SU-DHL-6 (cell line): ENCODE data around the gene NVL.

ENCODE experiments used
- H2AFZ ChIP-seq: fragments of 200-600 bp; sonication (generic); 2 replicates; pipeline ENCODE4 v1.6.1; 2014; ENCODE audit warnings: low read depth, mild to moderate bottlenecking, moderate library complexity, mixed read lengths, antibody characterized with exemption, low read length; ENCODE audit not compliant: severe bottlenecking
- H3F3A ChIP-seq: fragments of 200-600 bp; shearing (Covaris generic); 2 replicates; pipeline ENCODE4 v1.6.0; 2016; ENCODE audit warnings: antibody characterized with exemption, mild to moderate bottlenecking; ENCODE audit not compliant: insufficient read depth
- H3K27ac ChIP-seq: fragments of 200-600 bp; sonication (generic); 2 replicates; pipeline ENCODE4 v1.5.1; 2016; ENCODE audit warnings: low read depth, mild to moderate bottlenecking, low read length, moderate library complexity, mixed read lengths
- H3K27me3 ChIP-seq: fragments of 200-600 bp; sonication (generic), shearing (Covaris generic); 2 replicates; pipeline ENCODE4 v1.6.0; 2014; ENCODE audit warnings: mild to moderate bottlenecking, low read length
- H3K36me3 ChIP-seq: fragments of 200-600 bp; sonication (generic); 2 replicates; pipeline ENCODE4 v1.6.1; 2014; ENCODE audit warnings: mild to moderate bottlenecking, low read length, mixed read lengths
- H3K4me2 ChIP-seq: fragments of 300-600, 200-600 bp; shearing (Covaris generic), sonication (generic); 2 replicates; pipeline ENCODE4 v1.6.0; 2014; ENCODE audit warnings: low read length, low read depth, mild to moderate bottlenecking; ENCODE audit not compliant: poor library complexity, severe bottlenecking
- H3K4me3 ChIP-seq: fragments of 200-600 bp; sonication (generic); 2 replicates; pipeline ENCODE4 v1.5.1; 2014; ENCODE audit warnings: antibody characterized with exemption, low read length, mild to moderate bottlenecking, mixed read lengths; ENCODE audit not compliant: insufficient read depth, poor library complexity, severe bottlenecking
- H3K79me2 ChIP-seq: fragments of 200-600 bp; sonication (generic); 2 replicates; pipeline ENCODE4 v1.6.1; 2014; ENCODE audit warnings: mild to moderate bottlenecking, low read length, moderate library complexity; ENCODE audit not compliant: insufficient read depth
- H3K9ac ChIP-seq: fragments of 200-600 bp; sonication (generic); 2 replicates; pipeline ENCODE4 v1.7.0; 2014; ENCODE audit warnings: mild to moderate bottlenecking, low read length
- H3K9me2 ChIP-seq: fragments of 200-600 bp; sonication (generic); replicated peaks from 2 replicates; pipeline ENCODE4 v1.6.1; 2014; ENCODE audit warnings: low read length; ENCODE audit not compliant: insufficient read depth
- H3K9me3 ChIP-seq: fragments of 200-600 bp; sonication (generic); 2 replicates; pipeline ENCODE4 v1.6.1; 2014; ENCODE audit warnings: low read length, mixed read lengths; ENCODE audit not compliant: insufficient read depth
- H4K20me1 ChIP-seq: fragments of 200-600 bp; sonication (generic); 2 replicates; pipeline ENCODE4 v1.6.1; 2014; ENCODE audit warnings: low read depth, mild to moderate bottlenecking, antibody characterized with exemption, low read length, moderate library complexity, mixed read lengths
- EZH2phosphoT487 ChIP-seq: fragments of 200-600 bp; sonication (generic), shearing (Covaris generic); conservative IDR thresholded peaks from 2 replicates; pipeline ENCODE4 v1.6.1; 2018; ENCODE audit warnings: mild to moderate bottlenecking, antibody characterized with exemption, low read length, moderate library complexity, mixed read lengths
- TF ChIP-seq, protein P1 (sequence below): fragments of 200-600 bp; sonication (generic); IDR thresholded peaks from one replicate; pipeline ENCODE4 v1.5.1; 2017; ENCODE audit warnings: antibody characterized with exemption, mild to moderate bottlenecking, low read length, moderate library complexity; ENCODE audit not compliant: insufficient read depth, poor library complexity, severe bottlenecking

Gene NVL

DNA sequence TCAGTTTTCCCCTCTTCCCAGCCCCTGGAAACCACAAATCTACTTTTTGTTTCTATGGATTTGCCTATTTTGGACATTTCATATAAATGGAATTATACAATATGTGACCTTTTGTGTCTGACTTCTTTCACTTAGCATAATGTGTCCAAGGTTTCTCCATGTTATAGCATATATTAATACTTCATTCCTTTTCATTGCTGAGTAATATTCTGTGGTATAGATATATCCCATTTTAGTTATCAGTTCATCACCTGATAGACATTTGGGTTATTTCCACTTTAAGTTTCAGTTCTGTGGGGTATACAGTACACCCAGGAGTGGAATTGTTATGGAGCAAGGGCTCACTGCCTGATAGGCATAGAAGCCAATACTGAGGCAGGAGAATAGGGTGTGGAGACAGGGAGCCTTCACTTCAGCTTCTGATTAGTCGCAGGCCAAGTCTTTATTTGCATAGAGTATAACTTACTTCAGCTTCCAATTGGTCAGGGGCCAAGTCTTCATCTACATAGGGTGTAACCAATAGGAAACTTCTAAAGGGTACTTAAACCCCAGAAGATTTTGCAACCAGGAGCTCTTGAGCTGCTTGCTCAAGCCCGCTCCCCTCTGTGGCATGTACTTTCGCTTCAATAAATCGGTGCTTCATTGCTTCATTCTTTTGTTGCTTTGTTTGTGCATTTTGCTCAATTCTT is 8.3 kb upstream of the NVL start:
- Histone ChIP-seq H3K4me2 (no peak overlapping the region), H3K4me3 (no peak overlapping the region)
- TF ChIP-seq, protein P1, sequence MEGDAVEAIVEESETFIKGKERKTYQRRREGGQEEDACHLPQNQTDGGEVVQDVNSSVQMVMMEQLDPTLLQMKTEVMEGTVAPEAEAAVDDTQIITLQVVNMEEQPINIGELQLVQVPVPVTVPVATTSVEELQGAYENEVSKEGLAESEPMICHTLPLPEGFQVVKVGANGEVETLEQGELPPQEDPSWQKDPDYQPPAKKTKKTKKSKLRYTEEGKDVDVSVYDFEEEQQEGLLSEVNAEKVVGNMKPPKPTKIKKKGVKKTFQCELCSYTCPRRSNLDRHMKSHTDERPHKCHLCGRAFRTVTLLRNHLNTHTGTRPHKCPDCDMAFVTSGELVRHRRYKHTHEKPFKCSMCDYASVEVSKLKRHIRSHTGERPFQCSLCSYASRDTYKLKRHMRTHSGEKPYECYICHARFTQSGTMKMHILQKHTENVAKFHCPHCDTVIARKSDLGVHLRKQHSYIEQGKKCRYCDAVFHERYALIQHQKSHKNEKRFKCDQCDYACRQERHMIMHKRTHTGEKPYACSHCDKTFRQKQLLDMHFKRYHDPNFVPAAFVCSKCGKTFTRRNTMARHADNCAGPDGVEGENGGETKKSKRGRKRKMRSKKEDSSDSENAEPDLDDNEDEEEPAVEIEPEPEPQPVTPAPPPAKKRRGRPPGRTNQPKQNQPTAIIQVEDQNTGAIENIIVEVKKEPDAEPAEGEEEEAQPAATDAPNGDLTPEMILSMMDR = no peak
- no peak for TF ChIP-seq EZH2phosphoT487

DNA sequence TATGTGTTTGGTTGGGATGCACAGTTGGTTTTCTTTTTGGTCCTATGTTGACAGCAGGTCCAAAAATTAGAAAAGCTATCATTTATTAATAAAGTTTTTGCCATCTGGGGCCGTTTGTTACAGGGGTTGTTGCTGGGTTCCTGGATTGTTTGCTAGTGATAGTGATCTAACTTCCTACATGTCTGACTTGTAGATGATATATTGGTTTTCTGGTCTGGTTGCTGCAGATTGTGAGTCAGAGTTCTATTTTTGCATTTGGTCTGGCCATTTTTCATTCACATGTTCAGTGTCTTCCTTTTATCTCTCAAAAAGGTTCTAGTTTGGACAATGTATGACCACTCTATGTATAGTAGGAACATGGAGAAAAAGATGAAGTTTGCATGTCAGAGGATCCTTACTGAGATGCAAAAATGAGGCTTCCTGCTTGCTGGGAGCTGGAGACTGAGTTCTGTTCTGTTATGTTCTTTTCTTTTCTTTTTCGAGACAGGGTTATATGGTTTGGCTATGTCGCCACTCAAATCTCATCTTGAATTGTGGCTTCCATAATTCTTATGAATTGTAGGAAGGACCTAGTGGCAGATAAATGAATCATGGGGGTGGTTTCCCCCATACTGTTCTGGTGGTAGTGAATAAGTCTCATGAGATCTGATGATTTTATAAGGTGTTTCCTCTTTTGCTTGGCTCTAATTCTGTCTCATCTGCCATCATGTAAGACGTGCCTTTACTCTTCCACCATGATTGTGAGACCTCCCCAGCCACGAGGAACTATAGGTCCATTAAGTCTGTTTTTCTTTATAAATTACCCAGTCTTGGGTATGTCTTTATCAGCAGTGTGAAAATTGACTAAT is 4.2 kb upstream of the NVL start:
- Histone ChIP-seq H3K36me3 (no peaks in the 10 kb centered on the region), H3K4me2 (no peak overlapping the region), H3F3A (no peaks in the 10 kb centered on the region), H3K9ac (no peak overlapping the region), H2AFZ (no peak overlapping the region), H3K27ac (no peak overlapping the region), H4K20me1 (no peaks in the 10 kb centered on the region), H3K9me3 (no peaks in the 10 kb centered on the region), H3K4me3 (no peak overlapping the region), H3K79me2 (peaks cover 9% of the 10 kb centered on the region), H3K27me3 (no peaks in the 10 kb centered on the region), H3K9me2 (no peaks in the 10 kb centered on the region)
- TF ChIP-seq, protein P1 = no peak
- no peak for TF ChIP-seq EZH2phosphoT487

More for the DNA sequence above, 8.3 kb upstream of the NVL start:
- no peaks in the 10 kb centered on the region for H3F3A ChIP-seq
- no peak overlapping the region for H3K27ac ChIP-seq
- H4K20me1 ChIP-seq = no peaks in the 10 kb centered on the region
- H3K79me2 ChIP-seq = no peaks in the 10 kb centered on the region
- no peaks in the 10 kb centered on the region for H3K9me2 ChIP-seq
- H3K27me3 ChIP-seq = no peaks in the 10 kb centered on the region
- peaks cover 4% of the 10 kb centered on the region; the same call in 1 of the 2 replicates for H3K9me3 ChIP-seq
- no peak overlapping the region for H2AFZ ChIP-seq
- no peak overlapping the region for H3K9ac ChIP-seq
- H3K36me3 ChIP-seq = no peaks in the 10 kb centered on the region

DNA sequence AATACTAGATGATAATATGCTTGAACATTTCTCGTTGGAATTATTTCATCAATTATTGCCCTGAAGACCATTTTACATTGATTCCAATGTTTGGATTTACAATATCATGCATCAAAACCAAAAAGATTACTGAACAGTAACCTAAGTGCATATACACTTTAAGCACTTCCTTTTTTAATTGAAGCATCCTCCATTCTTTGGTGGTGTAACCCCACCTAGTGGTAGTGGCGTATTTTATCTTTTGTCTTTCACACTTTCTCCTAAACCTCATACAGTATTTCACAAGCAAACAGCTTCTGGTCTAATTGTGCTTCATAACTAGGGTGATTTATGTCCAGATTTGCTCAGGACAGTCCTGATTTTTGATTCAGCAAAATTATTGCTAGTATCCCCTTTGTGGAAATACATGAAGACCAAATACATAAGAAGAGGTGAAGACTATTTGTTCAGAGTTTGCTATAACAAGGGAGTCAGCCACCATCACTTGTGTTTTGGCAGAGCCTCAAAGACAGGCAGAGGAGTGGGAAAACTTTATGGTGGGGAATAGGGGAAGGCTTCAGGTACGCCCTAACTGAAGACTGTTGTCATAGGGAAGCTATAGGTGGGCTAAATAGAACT is 3.4 kb upstream of the NVL start:
- Histone ChIP-seq H3K9me2 (no peaks in the 10 kb centered on the region), H3K4me3 (no peak overlapping the region), H4K20me1 (no peaks in the 10 kb centered on the region), H3K4me2 (no peak overlapping the region), H3F3A (no peaks in the 10 kb centered on the region), H3K27me3 (no peaks in the 10 kb centered on the region), H2AFZ (peak overlapping the region; percentile 60), H3K9ac (no peak overlapping the region), H3K79me2 (peaks cover 16% of the 10 kb centered on the region), H3K27ac (no peak overlapping the region), H3K9me3 (no peaks in the 10 kb centered on the region), H3K36me3 (no peaks in the 10 kb centered on the region)
- no peak for TF ChIP-seq EZH2phosphoT487
- TF ChIP-seq, protein P1 = peak; percentile 65
